ENCODE results near the gene AHSA1. TPM values are rescaled to one million over a fixed set of nuclear protein-coding genes. Genes with fewer than 3 reads are reported as not detected.

The AHSA1 gene
- total RNA-seq, 1 experiment from 2014 or later, result 146 TPM

- peak overlapping the region; percentile 85 for H3K4me3 ChIP-seq
- H3K27me3 ChIP-seq, result no peaks in the 10 kb centered on the region
- H3K36me3 ChIP-seq, result peaks cover 34% of the 10 kb centered on the region
- H3K4me1 ChIP-seq, result no peaks in the 10 kb centered on the region
- H3K9me3 ChIP-seq (replicated peaks), result no peaks in the 10 kb centered on the region
- DNase-seq, result peak; percentile 18 to 51
- H3K27ac ChIP-seq, result peak overlapping the region; percentile 92
These were observed 507 bp downstream of the AHSA1 start for GRCh38 chr14:77458249-77458950.

- Histone ChIP-seq H3K9me3 (replicated peaks) (no peaks in the 10 kb centered on the region), H3K4me1 (no peaks in the 10 kb centered on the region), H3K4me3 (peak overlapping the region; percentile 85), H3K27ac (no peak overlapping the region), H3K36me3 (peaks cover 40% of the 10 kb centered on the region), H3K27me3 (no peaks in the 10 kb centered on the region)
- peak; percentile 61 to 78 for DNase-seq
These were observed 1.3 kb downstream of the AHSA1 start for GRCh38 chr14:77459072-77459723.

DNA sequence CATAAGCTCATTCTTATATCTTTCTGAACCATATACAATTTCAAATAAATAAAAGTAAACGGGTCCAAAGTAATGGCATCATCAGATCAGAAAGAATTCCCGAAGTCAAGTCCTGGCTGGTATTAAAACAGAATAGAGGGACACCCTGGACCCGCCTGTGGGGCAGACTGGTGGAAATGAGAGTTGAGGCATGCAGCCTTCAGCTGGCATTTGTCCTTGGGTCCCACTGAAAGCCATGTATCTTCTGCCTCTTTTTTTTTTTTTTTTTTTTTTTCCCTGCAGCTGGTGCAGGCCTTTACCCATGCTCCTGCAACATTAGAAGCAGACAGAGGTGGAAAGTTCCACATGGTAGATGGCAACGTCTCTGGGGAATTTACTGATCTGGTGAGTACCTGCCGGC, 9.9 kb downstream of the AHSA1 start:
- Histone ChIP-seq H3K27me3 (no peaks in the 10 kb centered on the region; the same call in 1 of the 2 replicates), H3K36me3 (peaks cover 57% of the 10 kb centered on the region)
- DNase-seq, result no peak

GRCh38 chr14:77469067-77469505, 11.2 kb downstream of the AHSA1 start:
- Histone ChIP-seq H3K4me1 (no peaks in the 10 kb centered on the region), H3K36me3 (peaks cover 47% of the 10 kb centered on the region), H3K27me3 (peaks cover 2% of the 10 kb centered on the region; the same call in 1 of the 2 replicates), H3K27ac (no peak overlapping the region), H3K4me3 (no peak overlapping the region), H3K9me3 (replicated peaks) (no peaks in the 10 kb centered on the region)
- DNase-seq, result no peak

More for the DNA sequence above, 9.9 kb downstream of the AHSA1 start:
- H3K9me3 ChIP-seq (replicated peaks), result no peaks in the 10 kb centered on the region
- H3K27ac ChIP-seq, result no peak overlapping the region
- H3K4me3 ChIP-seq, result no peak overlapping the region
- H3K4me1 ChIP-seq, result no peaks in the 10 kb centered on the region

- H3K9me3 ChIP-seq (replicated peaks), result no peaks in the 10 kb centered on the region
- H3K4me3 ChIP-seq, result no peak overlapping the region
- DNase-seq, result no peak
- H3K4me1 ChIP-seq, result no peaks in the 10 kb centered on the region
- H3K27ac ChIP-seq, result no peak overlapping the region
- peaks cover 46% of the 10 kb centered on the region for H3K36me3 ChIP-seq
- peaks cover 2% of the 10 kb centered on the region; the same call in 1 of the 2 replicates for H3K27me3 ChIP-seq
These were observed 11.6 kb downstream of the AHSA1 start for GRCh38 chr14:77469539-77469938.

DNA sequence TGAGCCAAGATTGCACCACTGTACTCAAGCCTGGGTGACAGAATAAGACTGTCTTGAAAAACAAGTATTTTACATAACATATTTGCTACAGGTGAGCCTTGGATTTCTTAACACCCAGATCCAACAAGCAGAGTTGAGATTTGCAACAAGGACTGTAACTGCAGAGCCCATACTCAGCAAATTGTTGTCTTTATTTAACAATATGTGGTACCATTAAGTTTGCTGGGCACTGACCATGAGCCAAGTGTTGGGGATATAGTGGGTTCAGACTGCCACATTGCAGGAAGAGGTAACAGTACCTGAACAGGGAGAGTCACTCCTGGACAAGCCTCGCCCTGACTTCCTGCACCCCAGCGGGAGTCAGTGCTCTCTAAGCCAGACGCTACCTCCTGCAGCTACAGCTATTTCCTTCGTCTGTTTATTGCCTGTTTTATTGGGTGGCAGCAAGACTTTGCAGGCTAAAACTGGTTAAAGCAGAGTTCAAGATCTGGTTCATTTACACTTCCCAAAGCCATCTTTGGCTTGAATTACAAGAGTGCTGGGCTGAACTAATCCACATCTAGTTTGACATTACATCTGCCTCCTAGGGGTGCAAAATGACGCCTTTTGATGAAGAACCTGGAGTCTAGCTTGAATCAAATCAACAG, 12.5 kb downstream of the AHSA1 start:
- no peaks in the 10 kb centered on the region for H3K4me1 ChIP-seq
- H3K4me3 ChIP-seq, result no peak overlapping the region
- H3K36me3 ChIP-seq, result peaks cover 38% of the 10 kb centered on the region

GRCh38 chr14:77473921-77474320, 16.0 kb downstream of the AHSA1 start:
- no peak for DNase-seq
- Histone ChIP-seq H3K9me3 (replicated peaks) (no peaks in the 10 kb centered on the region), H3K36me3 (peaks cover 8% of the 10 kb centered on the region), H3K27me3 (peaks cover 2% of the 10 kb centered on the region; the same call in 1 of the 2 replicates), H3K4me3 (no peak overlapping the region), H3K4me1 (no peaks in the 10 kb centered on the region), H3K27ac (no peak overlapping the region)

More for the DNA sequence above, 12.5 kb downstream of the AHSA1 start:
- Histone ChIP-seq H3K9me3 (replicated peaks) (no peaks in the 10 kb centered on the region), H3K27me3 (peaks cover 2% of the 10 kb centered on the region; the same call in 1 of the 2 replicates), H3K27ac (no peak overlapping the region)
- DNase-seq, result no peak

DNA sequence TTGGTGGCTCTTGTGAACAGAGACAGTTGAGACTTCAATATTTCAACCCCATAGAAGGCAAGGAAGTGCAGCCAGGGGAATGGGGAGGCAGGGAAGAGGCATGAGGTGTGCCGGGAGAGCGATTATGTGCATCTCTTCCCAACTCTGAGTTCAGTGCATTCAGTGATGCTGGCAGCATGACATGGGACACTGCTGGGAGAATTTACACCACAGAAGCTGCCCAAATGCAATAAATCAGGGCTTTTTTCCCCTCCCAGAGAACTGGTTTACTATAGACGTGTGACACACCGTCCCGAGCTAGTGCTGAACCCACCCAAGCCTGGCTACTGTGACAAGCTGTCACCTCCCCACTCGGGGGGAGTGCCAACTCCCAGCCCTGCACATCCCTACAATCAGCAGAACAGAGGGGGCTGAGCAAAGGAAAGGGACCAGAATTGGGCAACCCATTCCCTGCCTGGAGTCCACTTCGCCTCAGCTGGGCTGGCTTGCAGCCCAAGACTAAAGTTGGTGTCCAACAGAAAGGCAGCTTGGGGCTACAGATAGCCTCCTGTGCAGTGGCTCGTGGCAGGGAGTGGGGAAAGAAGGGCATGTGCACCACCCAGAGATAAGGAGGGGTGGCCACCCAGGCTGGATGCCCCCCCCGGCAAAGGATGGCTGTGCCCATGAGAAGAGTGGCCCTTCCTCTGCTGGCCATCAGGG, 16.7 kb downstream of the AHSA1 start:
- H3K36me3 ChIP-seq, result 0 out of 2 replicates have a peak, but pooled peaks cover 2% of the 10 kb centered on the region
- DNase-seq, result no peak

DNA sequence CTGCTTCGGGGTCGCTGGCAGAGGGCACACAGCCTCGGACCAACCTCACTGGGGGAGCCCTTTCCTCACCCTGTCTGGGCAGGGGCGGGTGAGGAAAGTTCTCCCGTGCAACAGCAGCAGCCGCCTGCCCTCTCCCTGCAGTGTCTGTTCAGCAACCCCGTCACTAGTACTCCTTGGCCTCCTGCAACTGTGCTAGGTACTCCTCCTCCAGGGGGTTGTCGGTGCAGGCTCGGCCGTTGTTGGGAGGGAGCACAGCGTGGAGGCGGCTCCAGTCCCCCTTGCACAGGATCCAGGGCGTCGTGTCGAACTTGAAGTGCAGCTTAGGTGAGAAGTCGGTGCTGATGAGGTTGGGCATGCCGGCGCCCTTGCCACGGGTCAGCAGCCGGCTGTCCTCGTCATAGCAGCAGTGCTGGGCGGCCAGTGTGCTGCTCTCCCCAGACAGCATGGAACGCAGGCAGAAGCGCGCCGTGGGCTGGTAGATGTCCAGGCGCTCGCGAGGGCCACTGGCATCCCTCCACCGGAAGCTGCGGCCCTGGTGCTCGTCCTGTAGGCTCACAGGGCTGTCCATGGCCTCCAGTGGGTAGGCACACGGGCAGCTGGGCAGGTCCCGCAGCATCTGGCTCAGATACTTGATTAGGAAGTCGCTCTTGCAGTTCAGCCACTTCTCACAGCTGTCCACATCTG, 17.7 kb downstream of the AHSA1 start:
- H3K4me1 ChIP-seq, result no peaks in the 10 kb centered on the region
- no peak overlapping the region for H3K27ac ChIP-seq
- H3K36me3 ChIP-seq, result no peaks in the 10 kb centered on the region
- no peak overlapping the region for H3K4me3 ChIP-seq
- peaks cover 2% of the 10 kb centered on the region; the same call in 1 of the 2 replicates for H3K27me3 ChIP-seq
- no peak for DNase-seq
- H3K9me3 ChIP-seq (replicated peaks), result no peaks in the 10 kb centered on the region

More for the DNA sequence above, 16.7 kb downstream of the AHSA1 start:
- H3K4me1 ChIP-seq, result no peaks in the 10 kb centered on the region
- peaks cover 2% of the 10 kb centered on the region; the same call in 1 of the 2 replicates for H3K27me3 ChIP-seq
- H3K4me3 ChIP-seq, result no peak overlapping the region
- no peak overlapping the region for H3K27ac ChIP-seq
- H3K9me3 ChIP-seq (replicated peaks), result no peaks in the 10 kb centered on the region

GRCh38 chr14:77478029-77478428, 20.1 kb downstream of the AHSA1 start:
- DNase-seq, result no peak
- no peak overlapping the region for H3K27ac ChIP-seq
- H3K36me3 ChIP-seq, result no peaks in the 10 kb centered on the region
- no peak overlapping the region for H3K4me3 ChIP-seq
- no peaks in the 10 kb centered on the region for H3K9me3 ChIP-seq (replicated peaks)
- 0 out of 2 replicates have a peak, but pooled peaks cover under 1% of the 10 kb centered on the region for H3K27me3 ChIP-seq
- H3K4me1 ChIP-seq, result no peaks in the 10 kb centered on the region

GRCh38 chr14:77478796-77479195, 20.9 kb downstream of the AHSA1 start:
- Histone ChIP-seq H3K27ac (no peak overlapping the region), H3K27me3 (no peaks in the 10 kb centered on the region), H3K4me3 (no peak overlapping the region), H3K4me1 (no peaks in the 10 kb centered on the region), H3K9me3 (replicated peaks) (no peaks in the 10 kb centered on the region), H3K36me3 (no peaks in the 10 kb centered on the region)
- DNase-seq, result no peak

DNA sequence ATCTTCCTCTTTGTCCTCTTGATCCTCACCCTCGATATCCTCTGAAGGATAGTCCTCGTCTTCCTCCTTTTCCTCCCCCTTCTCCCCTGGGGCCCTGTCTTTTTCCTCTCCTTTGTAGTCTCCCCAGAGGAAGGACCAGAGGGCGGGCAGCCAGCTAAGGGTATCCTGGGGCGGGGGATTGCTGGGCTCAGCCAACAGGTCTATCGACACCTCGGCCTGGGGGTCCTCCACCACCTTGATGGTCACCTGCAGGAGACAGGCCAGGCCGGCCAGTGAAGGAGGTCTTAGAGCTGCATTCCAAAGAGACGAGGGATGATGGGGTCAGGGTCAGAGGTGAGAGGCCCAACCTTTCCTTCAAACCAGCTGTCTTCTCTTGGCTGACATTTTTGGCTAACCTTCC, 24.5 kb downstream of the AHSA1 start:
- no peak overlapping the region for H3K4me3 ChIP-seq
- no peak for DNase-seq
- no peak overlapping the region for H3K27ac ChIP-seq
- no peaks in the 10 kb centered on the region for H3K36me3 ChIP-seq
- H3K4me1 ChIP-seq, result no peaks in the 10 kb centered on the region
- no peaks in the 10 kb centered on the region for H3K9me3 ChIP-seq (replicated peaks)
- no peaks in the 10 kb centered on the region for H3K27me3 ChIP-seq

- Histone ChIP-seq H3K9me3 (replicated peaks) (no peaks in the 10 kb centered on the region), H3K27me3 (no peaks in the 10 kb centered on the region), H3K36me3 (no peaks in the 10 kb centered on the region), H3K4me3 (no peak overlapping the region), H3K4me1 (no peaks in the 10 kb centered on the region), H3K27ac (no peak overlapping the region)
- no peak for DNase-seq
These were observed 27.4 kb downstream of the AHSA1 start for GRCh38 chr14:77485256-77485655.

Measured in SJCRH30 (cell line).